ENCODE data around the gene TUBA1B. TPM values are rescaled to one million over a fixed set of nuclear protein-coding genes. Genes with fewer than 3 reads are reported as not detected.

TUBA1B gene
- total RNA-seq, 2 donors from 2014 or later, result 851 to 922 TPM

Other genes starting within 250 kb of the TUBA1B start
- gene FKBP11, start 205.9 kb downstream of the TUBA1B start, total RNA-seq, result 100 to 1,000 TPM in 1 of 2 donors, 10 to 100 TPM in 1; 67.9 to 107 TPM
- gene ARF3, start 173.9 kb downstream of the TUBA1B start, total RNA-seq, result 10 to 100 TPM; 73.5 to 96.5 TPM
- 1 to 10 TPM in 1 of 2 donors, under 1 TPM in 1; 0.31 to 1.7 TPM for gene WNT10B, start 159.7 kb downstream of the TUBA1B start, total RNA-seq
- gene WNT1, start 153.1 kb downstream of the TUBA1B start, total RNA-seq, result under 1 TPM in 1 of 2 donors, not detected in 1; 0.42 TPM
- under 1 TPM; 0.25 to 0.38 TPM for gene DDN, start 132.0 kb downstream of the TUBA1B start, total RNA-seq
- 10 to 100 TPM; 66.1 to 79.3 TPM for gene PRKAG1, start 112.6 kb downstream of the TUBA1B start, total RNA-seq
- gene KMT2D, start 70.6 kb downstream of the TUBA1B start, total RNA-seq, result 10 to 100 TPM; 68.6 to 84.2 TPM
- gene RHEBL1, start 61.4 kb downstream of the TUBA1B start, total RNA-seq, result 10 to 100 TPM; 20.6 to 28.3 TPM
- gene DHH, start 36.6 kb downstream of the TUBA1B start, total RNA-seq, result under 1 TPM; 0.12 to 0.41 TPM
- gene LMBR1L, start 20.5 kb downstream of the TUBA1B start, total RNA-seq, result 100 to 1,000 TPM in 1 of 2 donors, 10 to 100 TPM in 1; 80.0 to 108 TPM
- 10 to 100 TPM; 77.6 to 82.6 TPM for gene TUBA1A, start 57.7 kb upstream of the TUBA1B start, total RNA-seq
- 100 to 1,000 TPM; 124 to 151 TPM for gene TUBA1C, start 133.7 kb upstream of the TUBA1B start, total RNA-seq
- gene PRPH, start 163.8 kb upstream of the TUBA1B start, total RNA-seq, result 1 to 10 TPM in 1 of 2 donors, not detected in 1; 1.7 TPM
- gene TROAP, start 191.9 kb upstream of the TUBA1B start, total RNA-seq, result 10 to 100 TPM; 63.8 to 77.9 TPM
- under 1 TPM in 1 of 2 donors, not detected in 1; 0.12 TPM for gene C1QL4, start 205.8 kb upstream of the TUBA1B start, total RNA-seq
- under 1 TPM in 1 of 2 donors, not detected in 1; 0.05 TPM for gene DNAJC22, start 215.5 kb upstream of the TUBA1B start, total RNA-seq
- 10 to 100 TPM; 12.3 to 16.4 TPM for gene SPATS2, start 236.1 kb upstream of the TUBA1B start, total RNA-seq

All from activated T-cell treated with anti-CD3 and anti-CD28 coated beads, Interleukin-2, amount 50 U/mL, for 72 hours (primary cell).